ENCODE data around the gene LPCAT3.
"Not testable (repeated sequence)": the region's sequence is repeated elsewhere in the genome, so short reads cannot be mapped to it uniquely, and the experiment has no call there.

LPCAT3 gene

GRCh38 chr12:7058163-7058845, 40.0 kb upstream of the LPCAT3 start:
- H3K27me3 ChIP-seq (ENCODE audit: control insufficient read depth, insufficient read depth, low read length), result no peaks in the 10 kb centered on the region
- no CpG with 5 or more reads among the region's 3 CpGs for WGBS (ENCODE audit: insufficient coverage, insufficient read length)
- H3K9me3 ChIP-seq (ENCODE audit: control insufficient read depth, insufficient read depth, low read length), result no peaks in the 10 kb centered on the region
- peaks cover 2% of the 10 kb centered on the region; the same call in 1 of the 2 replicates for H3K4me1 ChIP-seq (ENCODE audit: control insufficient read depth, insufficient read depth, low read length)
- no peak for DNase-seq (ENCODE audit: low read depth, low spot score)
- no peak overlapping the region for H3K27ac ChIP-seq (ENCODE audit: low read length)
- no peak overlapping the region for H3K4me3 ChIP-seq (ENCODE audit: low read length)
- no peaks in the 10 kb centered on the region for H3K36me3 ChIP-seq (ENCODE audit: control insufficient read depth, insufficient read depth, low read length)

GRCh38 chr12:7055736-7056135, 37.5 kb upstream of the LPCAT3 start:
- not testable (repeated sequence) for H3K9me3 ChIP-seq (ENCODE audit: control insufficient read depth, insufficient read depth, low read length); H3K36me3 ChIP-seq (ENCODE audit: control insufficient read depth, insufficient read depth, low read length); H3K27ac ChIP-seq (ENCODE audit: low read length); H3K4me1 ChIP-seq (ENCODE audit: control insufficient read depth, insufficient read depth, low read length); DNase-seq (ENCODE audit: low read depth, low spot score); H3K27me3 ChIP-seq (ENCODE audit: control insufficient read depth, insufficient read depth, low read length); H3K4me3 ChIP-seq (ENCODE audit: low read length)
- WGBS (ENCODE audit: insufficient coverage, insufficient read length), result no CpG with 5 or more reads among the region's 2 CpGs

- no peak for DNase-seq (ENCODE audit: low read depth, low spot score)
- no peaks in the 10 kb centered on the region for H3K4me1 ChIP-seq (ENCODE audit: control insufficient read depth, insufficient read depth, low read length)
- H3K9me3 ChIP-seq (ENCODE audit: control insufficient read depth, insufficient read depth, low read length), result no peaks in the 10 kb centered on the region
- H3K27ac ChIP-seq (ENCODE audit: low read length), result no peak overlapping the region
- H3K36me3 ChIP-seq (ENCODE audit: control insufficient read depth, insufficient read depth, low read length), result no peaks in the 10 kb centered on the region
- no CpG with 5 or more reads among the region's 4 CpGs for WGBS (ENCODE audit: insufficient coverage, insufficient read length)
- no peaks in the 10 kb centered on the region for H3K27me3 ChIP-seq (ENCODE audit: control insufficient read depth, insufficient read depth, low read length)
- no peak overlapping the region for H3K4me3 ChIP-seq (ENCODE audit: low read length)
Observed at GRCh38 chr12:7054925-7055324, 36.6 kb upstream of the LPCAT3 start.

GRCh38 chr12:7049973-7050372, 31.7 kb upstream of the LPCAT3 start:
- not testable (repeated sequence) for H3K4me1 ChIP-seq (ENCODE audit: control insufficient read depth, insufficient read depth, low read length); H3K9me3 ChIP-seq (ENCODE audit: control insufficient read depth, insufficient read depth, low read length); H3K36me3 ChIP-seq (ENCODE audit: control insufficient read depth, insufficient read depth, low read length); H3K27ac ChIP-seq (ENCODE audit: low read length); DNase-seq (ENCODE audit: low read depth, low spot score); H3K4me3 ChIP-seq (ENCODE audit: low read length); H3K27me3 ChIP-seq (ENCODE audit: control insufficient read depth, insufficient read depth, low read length)
- no CpG with 5 or more reads among the region's 3 CpGs for whole genome bisulfite sequencing (ENCODE audit: insufficient coverage, insufficient read length)

GRCh38 chr12:7049445-7049951, 31.2 kb upstream of the LPCAT3 start:
- H3K27ac ChIP-seq (ENCODE audit: low read length); H3K36me3 ChIP-seq (ENCODE audit: control insufficient read depth, insufficient read depth, low read length); H3K9me3 ChIP-seq (ENCODE audit: control insufficient read depth, insufficient read depth, low read length); DNase-seq (ENCODE audit: low read depth, low spot score); H3K4me3 ChIP-seq (ENCODE audit: low read length); H3K27me3 ChIP-seq (ENCODE audit: control insufficient read depth, insufficient read depth, low read length); H3K4me1 ChIP-seq (ENCODE audit: control insufficient read depth, insufficient read depth, low read length): not testable (repeated sequence)
- WGBS (ENCODE audit: insufficient coverage, insufficient read length), result no CpG with 5 or more reads among the region's 10 CpGs

- no peaks in the 10 kb centered on the region for H3K36me3 ChIP-seq (ENCODE audit: control insufficient read depth, insufficient read depth, low read length)
- H3K4me3 ChIP-seq (ENCODE audit: low read length), result no peak overlapping the region
- no peaks in the 10 kb centered on the region for H3K9me3 ChIP-seq (ENCODE audit: control insufficient read depth, insufficient read depth, low read length)
- WGBS (ENCODE audit: insufficient coverage, insufficient read length), result no CpG with 5 or more reads among the region's 5 CpGs
- H3K27ac ChIP-seq (ENCODE audit: low read length), result no peak overlapping the region
- H3K4me1 ChIP-seq (ENCODE audit: control insufficient read depth, insufficient read depth, low read length), result no peaks in the 10 kb centered on the region
- no peaks in the 10 kb centered on the region for H3K27me3 ChIP-seq (ENCODE audit: control insufficient read depth, insufficient read depth, low read length)
- no peak for DNase-seq (ENCODE audit: low read depth, low spot score)
Observed at GRCh38 chr12:7047306-7047705, 29.0 kb upstream of the LPCAT3 start.

GRCh38 chr12:7046383-7047105, 28.3 kb upstream of the LPCAT3 start:
- Histone ChIP-seq H3K4me3 (ENCODE audit: low read length) (no peak overlapping the region), H3K27ac (ENCODE audit: low read length) (no peak overlapping the region), H3K9me3 (ENCODE audit: control insufficient read depth, insufficient read depth, low read length) (no peaks in the 10 kb centered on the region), H3K27me3 (ENCODE audit: control insufficient read depth, insufficient read depth, low read length) (no peaks in the 10 kb centered on the region), H3K4me1 (ENCODE audit: control insufficient read depth, insufficient read depth, low read length) (no peaks in the 10 kb centered on the region), H3K36me3 (ENCODE audit: control insufficient read depth, insufficient read depth, low read length) (no peaks in the 10 kb centered on the region)
- no CpG with 5 or more reads among the region's 5 CpGs for WGBS (ENCODE audit: insufficient coverage, insufficient read length)
- DNase-seq (ENCODE audit: low read depth, low spot score), result no peak

- Histone ChIP-seq H3K36me3 (ENCODE audit: control insufficient read depth, insufficient read depth, low read length) (no peaks in the 10 kb centered on the region), H3K4me3 (ENCODE audit: low read length) (no peak overlapping the region), H3K27ac (ENCODE audit: low read length) (no peak overlapping the region), H3K9me3 (ENCODE audit: control insufficient read depth, insufficient read depth, low read length) (no peaks in the 10 kb centered on the region), H3K27me3 (ENCODE audit: control insufficient read depth, insufficient read depth, low read length) (no peaks in the 10 kb centered on the region), H3K4me1 (ENCODE audit: control insufficient read depth, insufficient read depth, low read length) (no peaks in the 10 kb centered on the region)
- no peak for DNase-seq (ENCODE audit: low read depth, low spot score)
- WGBS (ENCODE audit: insufficient coverage, insufficient read length), result no CpG with 5 or more reads among the region's 9 CpGs
Observed at GRCh38 chr12:7045913-7046312, 27.6 kb upstream of the LPCAT3 start.

- Histone ChIP-seq H3K9me3 (ENCODE audit: control insufficient read depth, insufficient read depth, low read length) (no peaks in the 10 kb centered on the region), H3K27me3 (ENCODE audit: control insufficient read depth, insufficient read depth, low read length) (no peaks in the 10 kb centered on the region), H3K4me1 (ENCODE audit: control insufficient read depth, insufficient read depth, low read length) (no peaks in the 10 kb centered on the region), H3K4me3 (ENCODE audit: low read length) (no peak overlapping the region), H3K36me3 (ENCODE audit: control insufficient read depth, insufficient read depth, low read length) (no peaks in the 10 kb centered on the region), H3K27ac (ENCODE audit: low read length) (no peak overlapping the region)
- no CpG with 5 or more reads among the region's 6 CpGs for WGBS (ENCODE audit: insufficient coverage, insufficient read length)
- DNase-seq (ENCODE audit: low read depth, low spot score), result no peak
Observed at GRCh38 chr12:7042842-7043241, 24.6 kb upstream of the LPCAT3 start.

- Histone ChIP-seq H3K27ac (ENCODE audit: low read length) (no peak overlapping the region), H3K4me3 (ENCODE audit: low read length) (no peak overlapping the region), H3K4me1 (ENCODE audit: control insufficient read depth, insufficient read depth, low read length) (0 out of 2 replicates have a peak, but pooled peaks cover 1% of the 10 kb centered on the region), H3K27me3 (ENCODE audit: control insufficient read depth, insufficient read depth, low read length) (no peaks in the 10 kb centered on the region), H3K9me3 (ENCODE audit: control insufficient read depth, insufficient read depth, low read length) (no peaks in the 10 kb centered on the region), H3K36me3 (ENCODE audit: control insufficient read depth, insufficient read depth, low read length) (no peaks in the 10 kb centered on the region)
- no CpG with 5 or more reads among the region's 10 CpGs for WGBS (ENCODE audit: insufficient coverage, insufficient read length)
- DNase-seq (ENCODE audit: low read depth, low spot score), result no peak
Observed at GRCh38 chr12:7039403-7039802, 21.1 kb upstream of the LPCAT3 start.

Data from iPS DF 6.9 (cell line).